MM.1S (cell line): ENCODE measurements around the gene APBB1IP.

ENCODE experiments used
- DNase-seq: peaks from one replicate; pipeline ENCODE4 v3.0.0-alpha.2; 2015
- H2AFZ ChIP-seq: fragments of 300-600 bp; sonication (generic); 2 replicates; pipeline ENCODE4 v1.6.0; 2016; ENCODE audit warnings: antibody characterized with exemption, low read length
- H3F3A ChIP-seq: fragments of 300-600 bp; sonication (generic); 2 replicates; pipeline ENCODE4 v1.6.1; 2016; ENCODE audit warnings: mild to moderate bottlenecking, antibody characterized with exemption, low read length, moderate library complexity, mixed read lengths; ENCODE audit not compliant: insufficient read depth
- H3K27ac ChIP-seq: fragments of 300-600 bp; sonication (generic); 2 replicates; pipeline ENCODE4 v1.5.1; 2016; ENCODE audit warnings: mild to moderate bottlenecking, low read length
- H3K27me3 ChIP-seq: fragments of 300-600 bp; sonication (generic); replicated peaks from 2 replicates; pipeline ENCODE4 v1.6.0; 2016; ENCODE audit warnings: low read length; ENCODE audit not compliant: insufficient read depth
- H3K36me3 ChIP-seq: fragments of 300-600 bp; sonication (generic); replicated peaks from 2 replicates; pipeline ENCODE4 v1.6.1; 2016; ENCODE audit warnings: mild to moderate bottlenecking, low read length, mixed read lengths; ENCODE audit not compliant: insufficient read depth
- H3K4me1 ChIP-seq: fragments of 300-600 bp; sonication (generic); 2 replicates; pipeline ENCODE4 v1.6.1; 2016; ENCODE audit warnings: low read length, mixed read lengths
- H3K4me2 ChIP-seq: fragments of 300-600 bp; sonication (generic); 2 replicates; pipeline ENCODE4 v1.6.0; 2016; ENCODE audit warnings: low read depth, low read length
- H3K4me3 ChIP-seq: fragments of 300-600 bp; sonication (generic); 2 replicates; pipeline ENCODE4 v1.5.1; 2016; ENCODE audit warnings: low read length, mixed read lengths
- H3K79me2 ChIP-seq: fragments of 300-600 bp; sonication (generic); 2 replicates; pipeline ENCODE4 v1.6.1; 2016; ENCODE audit warnings: mixed run types, low read length, mixed read lengths
- H3K9ac ChIP-seq: fragments of 300-600 bp; sonication (generic); 2 replicates; pipeline ENCODE4 v1.6.1; 2016; ENCODE audit warnings: low read length, mixed read lengths
- H3K9me2 ChIP-seq: fragments of 300-600 bp; sonication (generic); replicated peaks from 2 replicates; pipeline ENCODE4 v1.6.1; 2016; ENCODE audit warnings: mild to moderate bottlenecking, low read length, mixed read lengths; ENCODE audit not compliant: insufficient read depth
- H3K9me3 ChIP-seq: fragments of 300-600 bp; sonication (generic); replicated peaks from 2 replicates; pipeline ENCODE4 v1.6.1; 2016; ENCODE audit warnings: mild to moderate bottlenecking, low read length, mixed read lengths; ENCODE audit not compliant: insufficient read depth
- H4K20me1 ChIP-seq: fragments of 300-600 bp; sonication (generic); 2 replicates; pipeline ENCODE4 v1.6.1; 2016; ENCODE audit warnings: mild to moderate bottlenecking, low read length, moderate library complexity, mixed read lengths; ENCODE audit not compliant: insufficient read depth
- EZH2 ChIP-seq: fragments of 300-600 bp; sonication (generic); optimal IDR thresholded peaks from 2 replicates; pipeline ENCODE3; 2017; ENCODE audit warnings: low read depth, mild to moderate bottlenecking, antibody characterized with exemption, low read length, mixed read lengths
- EZH2phosphoT487 ChIP-seq: fragments of 300-600 bp; sonication (generic); IDR thresholded peaks from 2 replicates; pipeline ENCODE4 v1.6.1; 2018; ENCODE audit warnings: antibody characterized with exemption, low read length
- TF ChIP-seq, protein P1 (sequence below): fragments of 300-600 bp; sonication (generic); IDR thresholded peaks from 2 replicates; pipeline ENCODE4 v1.5.1; 2016; ENCODE audit warnings: antibody characterized with exemption, low read length, mixed read lengths

Gene APBB1IP

DNA sequence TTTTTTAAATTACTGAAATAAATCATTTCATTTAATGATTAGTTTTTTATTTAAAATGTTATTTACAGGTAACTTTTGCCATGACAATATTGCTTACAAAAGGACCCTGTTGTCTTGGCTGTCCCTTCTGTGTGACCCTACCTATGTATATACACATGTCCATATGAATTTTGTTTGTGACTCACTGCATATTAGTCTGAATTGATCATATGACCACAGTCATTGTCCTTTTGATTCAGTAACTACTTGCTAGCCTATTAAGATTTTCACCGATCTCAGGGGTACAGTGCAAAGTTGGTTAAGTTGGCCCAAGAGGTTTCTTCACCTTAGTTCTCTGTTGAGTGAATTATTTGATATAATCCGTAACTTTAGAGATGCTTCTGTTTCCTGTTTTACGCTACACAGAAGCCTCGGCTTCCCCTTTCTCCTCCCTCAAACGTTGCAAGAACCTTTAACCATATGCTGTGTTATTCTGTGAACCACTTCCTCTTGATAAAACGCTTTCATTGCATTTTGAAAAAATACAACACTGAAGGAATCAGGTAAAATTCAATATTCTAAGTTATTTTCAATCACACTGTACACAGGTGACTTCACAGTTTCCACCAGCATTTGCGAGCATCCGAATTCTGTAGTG, 43.9 kb downstream of the APBB1IP start:
- no peaks in the 10 kb centered on the region for H3K36me3 ChIP-seq
- TF ChIP-seq EZH2: no peak
- no peak for TF ChIP-seq EZH2phosphoT487
- TF ChIP-seq, protein P1, sequence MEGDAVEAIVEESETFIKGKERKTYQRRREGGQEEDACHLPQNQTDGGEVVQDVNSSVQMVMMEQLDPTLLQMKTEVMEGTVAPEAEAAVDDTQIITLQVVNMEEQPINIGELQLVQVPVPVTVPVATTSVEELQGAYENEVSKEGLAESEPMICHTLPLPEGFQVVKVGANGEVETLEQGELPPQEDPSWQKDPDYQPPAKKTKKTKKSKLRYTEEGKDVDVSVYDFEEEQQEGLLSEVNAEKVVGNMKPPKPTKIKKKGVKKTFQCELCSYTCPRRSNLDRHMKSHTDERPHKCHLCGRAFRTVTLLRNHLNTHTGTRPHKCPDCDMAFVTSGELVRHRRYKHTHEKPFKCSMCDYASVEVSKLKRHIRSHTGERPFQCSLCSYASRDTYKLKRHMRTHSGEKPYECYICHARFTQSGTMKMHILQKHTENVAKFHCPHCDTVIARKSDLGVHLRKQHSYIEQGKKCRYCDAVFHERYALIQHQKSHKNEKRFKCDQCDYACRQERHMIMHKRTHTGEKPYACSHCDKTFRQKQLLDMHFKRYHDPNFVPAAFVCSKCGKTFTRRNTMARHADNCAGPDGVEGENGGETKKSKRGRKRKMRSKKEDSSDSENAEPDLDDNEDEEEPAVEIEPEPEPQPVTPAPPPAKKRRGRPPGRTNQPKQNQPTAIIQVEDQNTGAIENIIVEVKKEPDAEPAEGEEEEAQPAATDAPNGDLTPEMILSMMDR: no peak
- DNase-seq: no peak
- H3K9ac ChIP-seq: no peak overlapping the region
- no peaks in the 10 kb centered on the region for H3K9me3 ChIP-seq
- no peaks in the 10 kb centered on the region for H4K20me1 ChIP-seq
- H3K9me2 ChIP-seq: no peaks in the 10 kb centered on the region
- no peak overlapping the region for H3K4me2 ChIP-seq
- no peaks in the 10 kb centered on the region for H3K27me3 ChIP-seq
- H3K4me3 ChIP-seq: no peak overlapping the region
- H3K4me1 ChIP-seq: no peaks in the 10 kb centered on the region
- H3K79me2 ChIP-seq: no peaks in the 10 kb centered on the region
- no peak overlapping the region for H2AFZ ChIP-seq
- H3K27ac ChIP-seq: no peak overlapping the region
- no peaks in the 10 kb centered on the region for H3F3A ChIP-seq

DNA sequence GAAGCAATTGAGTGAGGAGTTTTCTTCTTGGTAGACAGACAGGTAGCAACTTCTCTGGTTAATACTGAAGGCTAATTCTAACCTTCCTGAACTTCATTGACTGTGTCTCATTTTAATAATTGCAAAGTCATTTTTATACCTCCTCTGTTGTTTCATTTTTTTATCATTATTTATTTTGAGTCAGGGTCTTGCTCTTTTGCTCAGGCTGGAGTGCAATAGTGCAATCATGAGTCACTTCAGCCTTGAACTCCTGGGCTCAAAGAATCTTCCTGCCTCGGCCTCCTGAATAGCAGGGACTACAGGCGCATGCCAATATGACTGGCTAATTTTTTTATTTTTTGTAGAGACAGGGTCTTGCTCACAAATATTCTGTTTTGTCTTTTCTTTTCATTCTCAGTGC, 45.4 kb downstream of the APBB1IP start:
- no peak overlapping the region for H3K27ac ChIP-seq
- no peaks in the 10 kb centered on the region for H3K4me1 ChIP-seq
- H3K9ac ChIP-seq: no peak overlapping the region
- no peaks in the 10 kb centered on the region for H4K20me1 ChIP-seq
- no peak for DNase-seq
- no peaks in the 10 kb centered on the region for H3K9me2 ChIP-seq
- TF ChIP-seq, protein P1: no peak
- no peak for TF ChIP-seq EZH2
- no peak overlapping the region for H3K4me3 ChIP-seq
- no peak overlapping the region for H2AFZ ChIP-seq
- no peaks in the 10 kb centered on the region for H3F3A ChIP-seq
- no peak overlapping the region for H3K4me2 ChIP-seq
- no peaks in the 10 kb centered on the region for H3K36me3 ChIP-seq
- H3K27me3 ChIP-seq: no peaks in the 10 kb centered on the region
- no peaks in the 10 kb centered on the region for H3K79me2 ChIP-seq
- no peaks in the 10 kb centered on the region for H3K9me3 ChIP-seq

DNA sequence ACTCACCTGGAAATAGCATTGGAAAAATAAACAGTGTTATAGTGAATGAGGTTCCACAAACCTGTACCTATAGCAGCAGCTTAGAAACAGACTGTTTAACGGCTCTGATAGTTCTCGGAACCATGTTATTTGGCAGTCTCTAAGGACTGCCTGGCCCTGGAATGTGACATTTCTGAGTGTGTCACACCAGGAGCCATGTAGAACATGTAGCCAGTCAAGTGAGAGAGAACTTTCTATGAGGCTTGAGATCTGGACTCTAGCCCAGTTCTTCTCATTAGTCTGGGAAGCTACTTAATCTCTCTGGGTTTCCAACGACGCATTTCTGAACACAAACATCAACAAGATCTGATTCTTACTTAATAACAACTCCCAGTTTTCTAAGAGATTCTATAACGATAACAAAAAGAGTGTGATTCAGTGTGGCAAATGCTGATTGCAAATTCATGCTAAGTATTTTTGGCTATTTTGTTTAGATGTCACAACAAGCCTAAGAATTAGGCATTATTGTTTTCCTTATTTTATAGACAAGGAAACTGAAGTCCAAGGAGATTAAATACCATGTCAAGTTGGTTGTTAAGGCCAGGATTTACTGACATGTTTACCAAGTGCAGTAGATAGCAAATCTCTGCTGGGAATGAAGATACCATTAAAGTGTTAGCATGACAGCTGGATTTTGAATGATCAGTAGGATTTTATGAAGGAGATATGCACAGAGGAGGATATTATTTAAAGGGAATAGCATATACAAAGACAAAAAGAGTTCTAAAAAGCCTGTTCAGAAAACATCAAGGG, 47.2 kb downstream of the APBB1IP start:
- H3K27me3 ChIP-seq: no peaks in the 10 kb centered on the region
- no peak for DNase-seq
- H4K20me1 ChIP-seq: no peaks in the 10 kb centered on the region
- H3K9me2 ChIP-seq: no peaks in the 10 kb centered on the region
- no peak overlapping the region for H2AFZ ChIP-seq
- no peaks in the 10 kb centered on the region for H3K9me3 ChIP-seq
- TF ChIP-seq EZH2 (no peak), EZH2phosphoT487 (no peak)
- TF ChIP-seq, protein P1: no peak
- H3K4me3 ChIP-seq: no peak overlapping the region
- no peaks in the 10 kb centered on the region for H3F3A ChIP-seq
- no peaks in the 10 kb centered on the region for H3K36me3 ChIP-seq
- H3K9ac ChIP-seq: no peak overlapping the region
- H3K79me2 ChIP-seq: no peaks in the 10 kb centered on the region
- no peaks in the 10 kb centered on the region for H3K4me1 ChIP-seq
- no peak overlapping the region for H3K27ac ChIP-seq
- H3K4me2 ChIP-seq: no peak overlapping the region
